ENCODE data around the gene RIPOR3. TPM values are rescaled to one million over a fixed set of nuclear protein-coding genes. Genes with fewer than 3 reads are reported as not detected.

RIPOR3 gene
- total RNA-seq, 1 experiment from 2014 or later: 0.46 TPM

- Histone ChIP-seq H3T11ph (ENCODE audit: low read length) (no peak overlapping the region), H2BK120ac (ENCODE audit: low read depth, low read length, poor library complexity, severe bottlenecking) (no peak overlapping the region), H4K20me1 (ENCODE audit: control insufficient read depth, insufficient read depth, insufficient read length) (no peaks in the 10 kb centered on the region), H3K4ac (ENCODE audit: low read depth, low read length) (no peak overlapping the region), H3K56ac (ENCODE audit: insufficient read length, low read depth, low read length) (no peak overlapping the region), H4K91ac (ENCODE audit: insufficient read length, low read depth, low read length) (no peak overlapping the region), H2BK5ac (ENCODE audit: insufficient read length, low read length) (no peak overlapping the region), H3K27me3 (ENCODE audit: insufficient read depth, low read length) (no peaks in the 10 kb centered on the region), H2BK12ac (ENCODE audit: insufficient read length, low read depth, low read length) (no peak overlapping the region), H3K4me2 (ENCODE audit: insufficient read depth, insufficient read length, low read length) (no peak overlapping the region), H2AFZ (ENCODE audit: low read length) (no peak overlapping the region), H3K23me2 (ENCODE audit: insufficient read length, low read depth, low read length, poor library complexity, severe bottlenecking) (no peaks in the 10 kb centered on the region), H3K9me3 (ENCODE audit: control insufficient read depth, low read depth, low read length) (no peaks in the 10 kb centered on the region), H3K79me2 (ENCODE audit: insufficient read depth, low read length) (no peaks in the 10 kb centered on the region), H3K18ac (ENCODE audit: insufficient read length, low read depth, low read length) (no peak overlapping the region), H2AK5ac (ENCODE audit: insufficient read length, low read length) (no peak overlapping the region), H3K4me1 (ENCODE audit: insufficient read depth, low read length) (no peaks in the 10 kb centered on the region), H2BK20ac (ENCODE audit: low read depth, low read length, poor library complexity, severe bottlenecking) (no peak overlapping the region), H3K9ac (ENCODE audit: extremely low read depth, insufficient read length, low read length) (no peak overlapping the region), H3K23ac (ENCODE audit: insufficient read length, low read depth, low read length) (no peak overlapping the region), H2BK15ac (ENCODE audit: low read depth, low read length) (no peak overlapping the region), H4K8ac (replicated peaks; ENCODE audit: insufficient read length, low read depth, low read length) (no peak overlapping the region), H3K27ac (ENCODE audit: insufficient read length, low read depth, low read length) (no peak overlapping the region), H3K14ac (ENCODE audit: insufficient read depth, low read length) (no peak overlapping the region), H4K5ac (ENCODE audit: insufficient read length, low read depth, low read length) (no peak overlapping the region), H3K79me1 (ENCODE audit: insufficient read depth, low read depth, low read length, poor library complexity, severe bottlenecking) (no peaks in the 10 kb centered on the region)
- no peak for DNase-seq
- Mint-ChIP-seq H3K27ac (0 out of 7 replicates have a peak overlapping the region, but pooled peaks of 1 of the 3 experiments have one; percentile 56), H3K36me3 (ENCODE audit: insufficient read depth in 1 of 3, low read depth in 3 of 3) (peaks cover 2 to 37% (median 29%) of the 10 kb centered on the region in 3 experiments), H3K4me3 (no peak overlapping the region), H3K4me1 (peaks cover 4 to 11% of the 10 kb centered on the region in 2 experiments), H3K9me3 (no peaks in the 10 kb centered on the region), H3K27me3 (ENCODE audit: low read depth) (no peaks in the 10 kb centered on the region)
- WGBS (ENCODE audit: extremely low coverage, insufficient read length, low lambda C conversion rate): no CpG with 5 or more reads among the region's 2 CpGs
- TF ChIP-seq, protein P1, sequence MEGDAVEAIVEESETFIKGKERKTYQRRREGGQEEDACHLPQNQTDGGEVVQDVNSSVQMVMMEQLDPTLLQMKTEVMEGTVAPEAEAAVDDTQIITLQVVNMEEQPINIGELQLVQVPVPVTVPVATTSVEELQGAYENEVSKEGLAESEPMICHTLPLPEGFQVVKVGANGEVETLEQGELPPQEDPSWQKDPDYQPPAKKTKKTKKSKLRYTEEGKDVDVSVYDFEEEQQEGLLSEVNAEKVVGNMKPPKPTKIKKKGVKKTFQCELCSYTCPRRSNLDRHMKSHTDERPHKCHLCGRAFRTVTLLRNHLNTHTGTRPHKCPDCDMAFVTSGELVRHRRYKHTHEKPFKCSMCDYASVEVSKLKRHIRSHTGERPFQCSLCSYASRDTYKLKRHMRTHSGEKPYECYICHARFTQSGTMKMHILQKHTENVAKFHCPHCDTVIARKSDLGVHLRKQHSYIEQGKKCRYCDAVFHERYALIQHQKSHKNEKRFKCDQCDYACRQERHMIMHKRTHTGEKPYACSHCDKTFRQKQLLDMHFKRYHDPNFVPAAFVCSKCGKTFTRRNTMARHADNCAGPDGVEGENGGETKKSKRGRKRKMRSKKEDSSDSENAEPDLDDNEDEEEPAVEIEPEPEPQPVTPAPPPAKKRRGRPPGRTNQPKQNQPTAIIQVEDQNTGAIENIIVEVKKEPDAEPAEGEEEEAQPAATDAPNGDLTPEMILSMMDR (conservative IDR thresholded peaks at IDR 0.05): no peak
These were observed 126.0 kb downstream of the RIPOR3 start for GRCh38 chr20:50565383-50565782.
